Common myeloid progenitor, CD34-positive (primary cell): ENCODE measurements around the gene POLR2H.

Experiments
- CTCF ChIA-PET: fragments of 350-600 bp; sonication (Branson Sonifier 250); formaldehyde crosslinking; loops from one replicate; lab custom pipeline; 2021; ENCODE audit warnings: antibody characterized with exemption; lab: Charles Lee
- POLR2A ChIA-PET: fragments of 350-600 bp; sonication (Branson Sonifier 250); formaldehyde crosslinking; loops from one replicate; lab custom pipeline; 2021; ENCODE audit warnings: antibody characterized with exemption; lab: Charles Lee
- DNase-seq, 3 donors: peaks; one replicate each; pipeline versions ENCODE4 v3.0.0 to v3.0.0-alpha.2; 2013
- H3K27ac ChIP-seq, 2 experiments: 1 replicate in 1 of 2; 2 replicates in 1 of 2; pipeline ENCODE4 v1.7.0; 2013; ENCODE audit warnings: inconsistent platforms in 2 of 2, low read length in 2 of 2, mild to moderate bottlenecking in 2 of 2, low read depth in 1 of 2, moderate library complexity in 1 of 2; ENCODE audit not compliant: severe bottlenecking in 2 of 2, insufficient read depth in 1 of 2, poor library complexity in 1 of 2
- H3K27me3 ChIP-seq, 5 experiments: replicated peaks in 2 of 5; 1 replicate in 3 of 5; 2 replicates in 2 of 5; pipeline versions ENCODE4 v1.6.1 to v1.7.0; 2013; ENCODE audit warnings: low read length in 4 of 5, mild to moderate bottlenecking in 2 of 5, moderate library complexity in 2 of 5, inconsistent platforms in 1 of 5; ENCODE audit not compliant: insufficient read depth in 5 of 5, control insufficient read depth in 4 of 5
- H3K36me3 ChIP-seq, 4 experiments: 1 replicate in 2 of 4; 2 replicates in 2 of 4; pipeline versions ENCODE4 v1.6.1 to v1.7.0; 2013; ENCODE audit warnings: low read length in 3 of 4, control low read depth in 1 of 4, mild to moderate bottlenecking in 1 of 4; ENCODE audit not compliant: control insufficient read depth in 4 of 4, insufficient read depth in 4 of 4
- H3K4me1 ChIP-seq, 4 experiments: 1 replicate in 3 of 4; 2 replicates in 1 of 4; pipeline versions ENCODE4 v1.6.1 to v1.7.1; 2013; ENCODE audit warnings: low read length in 3 of 4, mild to moderate bottlenecking in 3 of 4, control low read depth in 1 of 4, inconsistent platforms in 1 of 4, moderate library complexity in 1 of 4; ENCODE audit not compliant: control insufficient read depth in 4 of 4, insufficient read depth in 4 of 4; ENCODE audit errors: control extremely low read depth in 1 of 4
- H3K4me3 ChIP-seq, 7 experiments: 1 replicate in 4 of 7; 2 replicates in 3 of 7; pipeline versions ENCODE4 v1.5.1 to v1.7.0; 2013; ENCODE audit warnings: mild to moderate bottlenecking in 7 of 7, low read length in 6 of 7, moderate library complexity in 6 of 7, inconsistent platforms in 2 of 7, low read depth in 2 of 7, control low read depth in 1 of 7; ENCODE audit not compliant: insufficient read depth in 4 of 7, control insufficient read depth in 1 of 7; ENCODE audit errors: extremely low read depth in 1 of 7
- H3K9me3 ChIP-seq, 5 experiments: 1 replicate in 4 of 5; 2 replicates in 1 of 5; pipeline versions ENCODE4 v1.6.1 to v1.7.1; 2013; ENCODE audit warnings: low read length in 4 of 5, mild to moderate bottlenecking in 2 of 5, inconsistent platforms in 1 of 5, low read depth in 1 of 5, moderate library complexity in 1 of 5; ENCODE audit not compliant: control insufficient read depth in 4 of 5, insufficient read depth in 2 of 5; ENCODE audit errors: control extremely low read depth in 1 of 5
- WGBS: methylation state at CpG from one replicate; pipeline ENCODE4 v1.1.5; 2013; ENCODE audit not compliant: insufficient coverage; 5-methylcytosine and 5-hydroxymethylcytosine counted together

POLR2H gene

DNA sequence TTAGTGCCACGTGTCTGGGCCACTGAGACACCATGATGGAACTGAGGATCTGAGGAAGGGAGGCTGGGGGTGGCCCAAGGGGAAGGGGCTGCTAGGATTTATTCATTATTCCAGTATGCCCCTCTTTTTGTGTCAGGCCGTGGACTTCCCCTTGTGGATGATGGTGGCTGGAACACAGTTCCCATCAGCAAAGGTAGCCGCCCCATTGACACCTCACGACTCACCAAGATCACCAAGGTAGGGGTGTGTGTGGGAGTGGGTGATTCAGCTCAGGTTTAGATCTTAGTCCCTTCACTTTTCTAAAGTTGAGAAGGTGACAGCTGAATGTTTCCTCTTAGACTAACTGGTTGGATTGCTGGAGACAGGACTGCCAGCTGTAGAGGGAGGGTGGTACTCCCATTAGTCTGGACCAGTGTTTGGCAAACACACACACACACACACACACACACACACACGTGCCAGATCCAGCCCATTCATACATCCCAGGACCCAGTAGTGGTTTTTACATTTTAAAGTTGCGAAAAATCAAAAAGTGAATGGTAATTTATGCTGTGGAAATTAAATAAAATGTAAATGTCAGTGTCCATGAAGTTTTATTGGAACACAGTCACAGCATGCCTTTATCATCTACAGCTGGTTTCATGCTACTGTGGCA is 35.7 kb upstream of the POLR2H start:
- Histone ChIP-seq H3K36me3 (peaks cover 41 to 96% (median 88%) of the 10 kb centered on the region in 4 experiments), H3K9me3 (no peaks in the 10 kb centered on the region), H3K27me3 (no peaks in the 10 kb centered on the region), H3K4me3 (no peak overlapping the region), H3K27ac (no peak overlapping the region), H3K4me1 (no peaks in the 10 kb centered on the region)
- no peak for DNase-seq
- ChIA-PET POLR2A (interaction anchor here (0.6 to 1.3 kb wide), 2 partner anchors 10 to 319 kb away, joined by 3 read pairs; no protein-coding TSS in a partner anchor), CTCF (interaction anchor here (1.0 to 2.5 kb wide), 6 partner anchors 8 to 233 kb away, joined by 3 to 13 read pairs (median 4); partner anchors contain the start of gene FAM131A)
- 100% methylated on average over 2 of the region's 6 CpGs for WGBS

DNA sequence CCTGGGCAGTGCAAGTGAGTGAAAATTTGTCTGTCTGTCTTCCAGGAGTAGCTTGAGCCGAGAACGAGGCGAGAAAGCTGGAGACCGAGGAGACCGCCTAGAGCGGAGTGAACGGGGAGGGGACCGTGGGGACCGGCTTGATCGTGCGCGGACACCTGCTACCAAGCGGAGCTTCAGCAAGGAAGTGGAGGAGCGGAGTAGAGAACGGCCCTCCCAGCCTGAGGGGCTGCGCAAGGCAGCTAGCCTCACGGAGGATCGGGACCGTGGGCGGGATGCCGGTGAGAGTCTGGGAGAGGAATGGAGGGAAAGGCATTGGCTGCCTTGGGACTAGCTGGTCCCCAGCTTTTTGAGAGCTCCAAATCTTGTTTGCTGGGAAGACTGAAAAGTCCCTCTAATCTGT is 34.3 kb upstream of the POLR2H start:
- Histone ChIP-seq H3K27me3 (no peaks in the 10 kb centered on the region), H3K4me3 (no peak overlapping the region), H3K9me3 (no peaks in the 10 kb centered on the region), H3K27ac (no peak overlapping the region), H3K36me3 (peaks cover 45 to 96% (median 89%) of the 10 kb centered on the region in 4 experiments), H3K4me1 (no peaks in the 10 kb centered on the region)
- POLR2A ChIA-PET = no interaction called here
- CTCF ChIA-PET = interaction anchor here (0.9 to 2.5 kb wide), 6 partner anchors 9 to 24 kb away, joined by 3 to 13 read pairs (median 4); partner anchors contain the start of gene FAM131A
- 98% methylated on average over 21 of the region's 21 CpGs for WGBS
- no peak for DNase-seq

- no peak overlapping the region for H3K4me3 ChIP-seq
- POLR2A ChIA-PET = interaction anchor here (0.8 kb wide), 1 partner anchor 13 kb away, joined by 3 read pairs; no protein-coding TSS in a partner anchor
Observed at GRCh38 chr3:184328516-184328915, 33.0 kb upstream of the POLR2H start.

GRCh38 chr3:184332370-184333090 is 29.0 kb upstream of the POLR2H start:
- Histone ChIP-seq H3K36me3 (peaks cover 20 to 76% (median 63%) of the 10 kb centered on the region in 4 experiments), H3K27me3 (no peaks in the 10 kb centered on the region), H3K9me3 (no peaks in the 10 kb centered on the region), H3K27ac (peak overlapping the region in 1 of 2 experiments; percentile 35), H3K4me3 (no peak overlapping the region), H3K4me1 (peaks cover 1 to 22% (median 17%) of the 10 kb centered on the region in 4 experiments)
- CTCF ChIA-PET = interaction anchor here (0.8 kb wide), 1 partner anchor 21 kb away, joined by 3 read pairs; no protein-coding TSS in a partner anchor
- WGBS = 91% methylated on average over 9 of the region's 10 CpGs
- POLR2A ChIA-PET = no interaction called here
- no peak for DNase-seq

More at GRCh38 chr3:184328516-184328915, 33.0 kb upstream of the POLR2H start:
- Histone ChIP-seq H3K9me3 (no peaks in the 10 kb centered on the region), H3K4me1 (no peaks in the 10 kb centered on the region), H3K27me3 (no peaks in the 10 kb centered on the region), H3K36me3 (peaks cover 44 to 96% (median 89%) of the 10 kb centered on the region in 4 experiments), H3K27ac (no peak overlapping the region)
- DNase-seq = no peak
- WGBS = 67% methylated on average over 3 of the region's 3 CpGs
- CTCF ChIA-PET = no interaction called here

- H3K27ac ChIP-seq = peak overlapping the region; percentile 2 to 35
- ChIA-PET CTCF (interaction anchor here (0.8 to 1.4 kb wide), 2 partner anchors 20 to 23 kb away, joined by 3 to 5 read pairs; no protein-coding TSS in a partner anchor), POLR2A (no interaction called here)
- H3K9me3 ChIP-seq = no peaks in the 10 kb centered on the region
- H3K36me3 ChIP-seq = peaks cover 17 to 69% (median 57%) of the 10 kb centered on the region in 4 experiments
- 95% methylated on average over 6 of the region's 6 CpGs for WGBS
- peaks cover 1 to 25% (median 17%) of the 10 kb centered on the region in 4 experiments for H3K4me1 ChIP-seq
- no peak for DNase-seq
- H3K4me3 ChIP-seq = no peak overlapping the region
- no peaks in the 10 kb centered on the region for H3K27me3 ChIP-seq
Observed at GRCh38 chr3:184333190-184333589, 28.3 kb upstream of the POLR2H start.

DNA sequence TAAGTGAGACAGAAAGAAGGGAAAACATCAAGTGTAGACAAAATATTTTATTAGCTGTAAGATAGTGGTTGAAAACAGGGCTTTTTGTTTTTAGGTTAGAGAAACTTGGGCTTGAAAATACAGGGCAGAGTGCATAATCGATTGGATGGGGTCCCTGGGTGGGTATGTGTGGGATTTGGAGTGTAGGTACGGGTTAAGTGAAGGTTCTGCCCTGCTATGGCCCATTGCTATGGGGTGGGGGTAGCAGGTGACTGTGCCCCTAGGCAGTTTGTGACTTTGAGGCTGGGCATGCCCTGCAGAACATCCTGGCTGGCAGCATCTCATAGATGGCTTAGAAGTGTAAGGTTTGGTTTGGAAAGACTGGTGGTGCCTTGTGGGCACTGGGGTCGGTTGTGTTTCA is 27.8 kb upstream of the POLR2H start:
- DNase-seq = no peak
- H3K27ac ChIP-seq = peak overlapping the region; percentile 2 to 56
- H3K27me3 ChIP-seq = no peaks in the 10 kb centered on the region
- 100% methylated on average over 2 of the region's 3 CpGs for WGBS
- peaks cover 1 to 30% (median 17%) of the 10 kb centered on the region in 4 experiments for H3K4me1 ChIP-seq
- H3K36me3 ChIP-seq = peaks cover 12 to 64% (median 54%) of the 10 kb centered on the region in 4 experiments
- POLR2A ChIA-PET = no interaction called here
- H3K9me3 ChIP-seq = no peaks in the 10 kb centered on the region
- CTCF ChIA-PET = interaction anchor here (0.8 to 1.4 kb wide), 2 partner anchors 20 to 23 kb away, joined by 3 to 5 read pairs; no protein-coding TSS in a partner anchor
- H3K4me3 ChIP-seq = no peak overlapping the region
